Cardiac muscle cell (in vitro differentiated cells and primary cell): ENCODE data around the gene RUNX2. TPM values are rescaled to one million over a fixed set of nuclear protein-coding genes. Genes with fewer than 3 reads are reported as not detected.

ENCODE experiments used
- DNase-seq, 2 donors: peaks; one replicate each; pipeline versions ENCODE4 v3.0.0 to v3.0.0-alpha.2; 2010 to 2017; ENCODE audit warnings: low read depth in 1 of 2, low spot score in 1 of 2
- H3K27ac ChIP-seq: fragments of 200-600 bp; sonication (generic); 2 replicates; pipeline ENCODE4 v1.5.1; 2016
- H3K27me3 ChIP-seq: fragments of 200-600 bp; sonication (generic); 2 replicates; pipeline ENCODE4 v1.6.0; 2016; ENCODE audit warnings: control low read depth
- H3K36me3 ChIP-seq: fragments of 200-600 bp; sonication (generic); 2 replicates; pipeline ENCODE4 v1.5.1; 2016; ENCODE audit warnings: control low read depth
- H3K4me1 ChIP-seq: fragments of 200-600 bp; sonication (generic); 2 replicates; pipeline ENCODE4 v1.8.1; 2017; ENCODE audit warnings: low read depth, mild to moderate bottlenecking, mixed run types
- H3K4me3 ChIP-seq: fragments of 200-600 bp; sonication (generic); 2 replicates; pipeline ENCODE4 v1.5.1; 2016; ENCODE audit warnings: mild to moderate bottlenecking
- H3K9me3 ChIP-seq: fragments of 200-600 bp; sonication (generic); 2 replicates; pipeline ENCODE4 v1.5.1; 2017; ENCODE audit warnings: low read depth, mild to moderate bottlenecking, control low read depth
- polyA plus RNA-seq: library from polyadenylated mRNA; unstranded; fragments of >200 nt; fragmentation: Nextera tagmentation; extraction: Ambion mirVana; gene quantifications from 2 replicates; pipeline ENCODE4 v1.2.1, GENCODE V29; 2016
- total RNA-seq: library from RNA; depleted of rRNA; stranded (reverse); fragments of >200 nt; gene quantifications from 2 replicates; pipeline ENCODE4 v1.2.3, GENCODE V29; 2016
- TF ChIP-seq, protein P1 (sequence below): IDR thresholded peaks from 2 replicates; pipeline ENCODE4 v1.5.1; 2012; ENCODE audit warnings: low read depth, mild to moderate bottlenecking, low read length

RUNX2 gene
- total and polyA plus RNA-seq, 2 experiments from 2014 or later, result 1.6 to 1.9 TPM

DNA sequence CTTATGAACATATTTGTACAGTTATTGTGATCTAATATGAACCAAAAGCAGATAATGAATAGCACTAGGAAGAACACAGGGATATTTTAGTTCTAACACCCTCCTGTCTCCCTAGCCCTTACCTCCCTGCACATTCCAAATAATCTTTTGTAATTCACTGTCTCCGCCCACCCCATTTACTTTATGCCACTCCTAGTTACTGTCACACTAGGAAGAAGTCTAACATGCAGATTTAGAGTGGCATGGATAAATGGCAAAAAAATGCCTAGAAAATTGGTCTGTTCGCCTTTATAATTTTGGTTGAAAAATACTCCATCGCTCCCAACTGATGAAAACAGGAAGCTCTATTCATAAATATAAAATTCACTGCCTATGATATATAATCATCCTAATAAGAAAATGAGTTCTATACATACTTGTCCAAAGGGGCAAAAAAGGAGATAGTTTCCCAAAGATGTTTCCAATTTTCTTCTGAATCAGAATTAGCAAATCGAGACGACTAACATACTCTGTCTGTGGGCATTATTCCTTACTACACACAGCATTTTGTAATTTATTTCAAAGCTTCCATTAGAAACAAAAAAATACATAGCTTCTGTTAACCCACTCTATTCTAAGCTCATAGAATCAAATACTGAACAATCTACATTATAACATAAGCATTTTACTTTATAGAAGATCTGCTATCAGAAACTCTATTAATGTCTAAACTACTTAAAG, 1.3 kb upstream of the RUNX2 start:
- no peak overlapping the region for H3K27ac ChIP-seq
- H3K27me3 ChIP-seq, result no peaks in the 10 kb centered on the region
- TF ChIP-seq, protein P1, sequence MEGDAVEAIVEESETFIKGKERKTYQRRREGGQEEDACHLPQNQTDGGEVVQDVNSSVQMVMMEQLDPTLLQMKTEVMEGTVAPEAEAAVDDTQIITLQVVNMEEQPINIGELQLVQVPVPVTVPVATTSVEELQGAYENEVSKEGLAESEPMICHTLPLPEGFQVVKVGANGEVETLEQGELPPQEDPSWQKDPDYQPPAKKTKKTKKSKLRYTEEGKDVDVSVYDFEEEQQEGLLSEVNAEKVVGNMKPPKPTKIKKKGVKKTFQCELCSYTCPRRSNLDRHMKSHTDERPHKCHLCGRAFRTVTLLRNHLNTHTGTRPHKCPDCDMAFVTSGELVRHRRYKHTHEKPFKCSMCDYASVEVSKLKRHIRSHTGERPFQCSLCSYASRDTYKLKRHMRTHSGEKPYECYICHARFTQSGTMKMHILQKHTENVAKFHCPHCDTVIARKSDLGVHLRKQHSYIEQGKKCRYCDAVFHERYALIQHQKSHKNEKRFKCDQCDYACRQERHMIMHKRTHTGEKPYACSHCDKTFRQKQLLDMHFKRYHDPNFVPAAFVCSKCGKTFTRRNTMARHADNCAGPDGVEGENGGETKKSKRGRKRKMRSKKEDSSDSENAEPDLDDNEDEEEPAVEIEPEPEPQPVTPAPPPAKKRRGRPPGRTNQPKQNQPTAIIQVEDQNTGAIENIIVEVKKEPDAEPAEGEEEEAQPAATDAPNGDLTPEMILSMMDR, result no peak
- H3K36me3 ChIP-seq, result no peaks in the 10 kb centered on the region
- H3K4me1 ChIP-seq, result peaks cover 30% of the 10 kb centered on the region
- DNase-seq, result peak in 1 of 2 donors; percentile 8
- no peak overlapping the region for H3K4me3 ChIP-seq
- H3K9me3 ChIP-seq, result no peaks in the 10 kb centered on the region

DNA sequence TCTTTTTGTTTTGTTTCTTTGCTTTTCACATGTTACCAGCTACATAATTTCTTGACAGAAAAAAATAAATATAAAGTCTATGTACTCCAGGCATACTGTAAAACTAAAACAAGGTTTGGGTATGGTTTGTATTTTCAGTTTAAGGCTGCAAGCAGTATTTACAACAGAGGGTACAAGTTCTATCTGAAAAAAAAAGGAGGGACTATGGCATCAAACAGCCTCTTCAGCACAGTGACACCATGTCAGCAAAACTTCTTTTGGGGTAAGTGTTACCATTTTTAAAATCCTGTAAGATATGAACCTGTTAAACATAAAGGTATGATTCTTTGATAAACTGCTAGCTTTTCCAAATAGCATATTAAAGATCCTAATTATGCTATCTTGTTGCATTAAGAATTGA, 393 bp downstream of the RUNX2 start:
- Histone ChIP-seq H3K36me3 (no peaks in the 10 kb centered on the region), H3K27ac (peak overlapping the region; percentile 71), H3K9me3 (no peaks in the 10 kb centered on the region), H3K27me3 (no peaks in the 10 kb centered on the region), H3K4me1 (peaks cover 24% of the 10 kb centered on the region), H3K4me3 (peak overlapping the region; percentile 15)
- TF ChIP-seq, protein P1, result no peak
- DNase-seq, result no peak

DNA sequence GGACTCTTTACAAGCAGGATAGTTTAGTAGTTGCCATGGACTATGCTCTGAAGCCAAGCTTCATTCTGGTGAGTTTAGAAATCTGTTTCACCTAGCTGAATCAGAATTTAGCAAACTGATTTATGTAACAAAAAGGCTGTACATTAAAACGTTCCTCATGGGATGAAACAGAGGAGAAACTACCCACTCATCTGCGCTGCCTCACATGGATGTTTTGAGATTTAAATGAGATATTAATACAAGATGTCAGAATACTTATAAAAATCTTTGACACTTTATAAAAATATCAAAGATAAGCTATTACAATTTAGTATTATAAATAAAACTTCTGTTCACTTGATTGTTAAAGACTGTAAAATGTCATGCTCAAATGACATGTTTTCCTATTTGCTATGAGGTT, 16.8 kb downstream of the RUNX2 start:
- Histone ChIP-seq H3K36me3 (no peaks in the 10 kb centered on the region), H3K9me3 (no peaks in the 10 kb centered on the region), H3K27ac (no peak overlapping the region), H3K4me1 (no peaks in the 10 kb centered on the region), H3K4me3 (no peak overlapping the region), H3K27me3 (no peaks in the 10 kb centered on the region)
- TF ChIP-seq, protein P1, result no peak
- DNase-seq, result no peak

DNA sequence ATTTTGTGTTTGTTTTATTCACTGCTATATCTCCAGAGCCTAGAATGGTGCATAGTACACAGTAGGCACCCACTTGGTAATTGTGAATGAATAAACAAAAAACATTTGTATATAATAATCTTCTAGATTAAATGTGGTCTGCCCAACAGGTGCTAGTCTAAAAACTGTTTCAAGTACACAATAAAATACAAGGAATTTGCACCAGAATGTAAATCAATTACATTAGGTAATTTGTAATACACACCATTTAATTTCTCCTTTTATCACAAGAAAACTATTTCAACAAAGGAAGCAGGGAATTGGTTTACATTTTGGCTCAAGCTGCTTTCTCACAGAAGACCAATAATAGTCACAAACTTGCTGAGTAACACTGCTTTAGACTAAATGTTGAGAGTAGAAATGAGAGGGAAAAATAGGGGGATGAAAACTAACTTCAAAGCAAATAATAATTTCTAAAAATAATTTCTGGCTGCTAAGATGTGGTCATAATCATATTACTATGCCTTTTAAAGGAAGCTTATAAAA, 22.1 kb downstream of the RUNX2 start:
- H3K27ac ChIP-seq, result no peak overlapping the region
- TF ChIP-seq, protein P1, result no peak
- no peaks in the 10 kb centered on the region for H3K36me3 ChIP-seq
- H3K4me3 ChIP-seq, result no peak overlapping the region
- H3K9me3 ChIP-seq, result no peaks in the 10 kb centered on the region
- H3K4me1 ChIP-seq, result no peaks in the 10 kb centered on the region
- H3K27me3 ChIP-seq, result no peaks in the 10 kb centered on the region
- no peak for DNase-seq

DNA sequence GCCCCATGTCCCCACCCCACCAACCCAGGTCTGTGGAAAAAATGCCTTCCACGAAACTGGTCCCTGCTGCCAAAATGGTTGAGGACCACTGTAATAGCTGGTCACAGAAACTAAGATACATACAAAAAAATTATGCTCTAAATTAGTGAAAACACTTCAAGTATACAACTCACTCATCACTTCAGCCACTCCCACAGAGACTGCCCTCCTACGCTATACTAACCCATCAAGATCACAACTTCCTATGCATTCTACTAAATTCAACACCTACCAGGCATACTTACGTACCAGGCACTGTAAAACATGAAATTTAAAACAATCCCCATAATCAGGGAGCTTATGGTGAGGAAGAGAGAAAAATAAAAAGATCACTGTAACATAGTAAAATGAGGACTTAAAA, 22.9 kb downstream of the RUNX2 start:
- Histone ChIP-seq H3K4me3 (no peak overlapping the region), H3K27ac (no peak overlapping the region), H3K9me3 (no peaks in the 10 kb centered on the region), H3K27me3 (no peaks in the 10 kb centered on the region), H3K4me1 (no peaks in the 10 kb centered on the region), H3K36me3 (no peaks in the 10 kb centered on the region)
- DNase-seq, result no peak
- TF ChIP-seq, protein P1, result no peak
